ENCODE data around the gene MALSU1. TPM values are rescaled to one million over a fixed set of nuclear protein-coding genes. Genes with fewer than 3 reads are reported as not detected.
"Not testable (repeated sequence)": the region's sequence is repeated elsewhere in the genome, so short reads cannot be mapped to it uniquely, and the experiment has no call there.

The MALSU1 gene
- polyA plus RNA-seq, 3 donors, result 24.9 to 60.6 (median 38.1) TPM

- WGBS, 3 donors, result 91 to 98% (median 95%) methylated on average over 4 of the region's 4 CpGs
- no peak overlapping the region for H3K27ac ChIP-seq (ENCODE audit: low read depth, low read length)
Observed at GRCh38 chr7:23283086-23283485, 16.1 kb upstream of the MALSU1 start.

GRCh38 chr7:23284871-23285270 is 14.3 kb upstream of the MALSU1 start:
- no peak overlapping the region for H3K27ac ChIP-seq (ENCODE audit: low read depth, low read length)
- WGBS, 3 donors, result 92 to 94% (median 93%) methylated on average over 2 of the region's 2 CpGs

GRCh38 chr7:23285657-23286646 is 13.2 kb upstream of the MALSU1 start:
- H3K27ac ChIP-seq (ENCODE audit: low read depth, low read length), result no peak overlapping the region
- WGBS, 3 donors, result 78 to 87% (median 82%) methylated on average over 17 to 18 of the region's 18 CpGs

GRCh38 chr7:23287612-23288011 is 11.5 kb upstream of the MALSU1 start:
- 60 to 92% (median 74%) methylated on average over 5 of the region's 5 CpGs for WGBS, 3 donors
- no peak overlapping the region for H3K27ac ChIP-seq (ENCODE audit: low read depth, low read length)

- no peak overlapping the region for H3K27ac ChIP-seq (ENCODE audit: low read depth, low read length)
- 91 to 97% (median 96%) methylated on average over 9 of the region's 9 CpGs for WGBS, 3 donors
Observed at GRCh38 chr7:23290993-23291392, 8.1 kb upstream of the MALSU1 start.

GRCh38 chr7:23291957-23292560 is 7.1 kb upstream of the MALSU1 start:
- no peak overlapping the region for H3K27ac ChIP-seq (ENCODE audit: low read depth, low read length)
- WGBS, 3 donors, result 66 to 74% (median 73%) methylated on average over 3 of the region's 3 CpGs

- 57 to 96% (median 95%) methylated on average over 4 of the region's 4 CpGs for WGBS, 3 donors
Observed at GRCh38 chr7:23292623-23293022, 6.5 kb upstream of the MALSU1 start.

GRCh38 chr7:23293500-23294073 is 5.6 kb upstream of the MALSU1 start:
- 90 to 94% (median 90%) methylated on average over 12 of the region's 12 CpGs for WGBS, 3 donors
- H3K27ac ChIP-seq (ENCODE audit: low read depth, low read length), result no peak overlapping the region

More at GRCh38 chr7:23292623-23293022, 6.5 kb upstream of the MALSU1 start:
- H3K27ac ChIP-seq (ENCODE audit: low read depth, low read length), result no peak overlapping the region

- 71 to 83% (median 78%) methylated on average over 6 of the region's 6 CpGs for WGBS, 3 donors
- H3K27ac ChIP-seq (ENCODE audit: low read depth, low read length), result no peak overlapping the region
Observed at GRCh38 chr7:23294549-23295400, 4.4 kb upstream of the MALSU1 start.

- H3K27ac ChIP-seq (ENCODE audit: low read depth, low read length), result no peak overlapping the region
Observed at GRCh38 chr7:23295401-23295697, 3.8 kb upstream of the MALSU1 start.

- 69 to 71% (median 70%) methylated on average over 11 of the region's 11 CpGs for WGBS, 3 donors
- H3K27ac ChIP-seq (ENCODE audit: low read depth, low read length), result no peak overlapping the region
Observed at GRCh38 chr7:23298141-23298881, 828 bp upstream of the MALSU1 start.

- H3K27ac ChIP-seq (ENCODE audit: low read depth, low read length), result no peak overlapping the region
- WGBS, 3 donors, result 9 to 13% (median 10%) methylated on average over 12 of the region's 12 CpGs
Observed at GRCh38 chr7:23299770-23300300, 696 bp downstream of the MALSU1 start.

GRCh38 chr7:23306936-23307521 is 7.9 kb downstream of the MALSU1 start:
- H3K27ac ChIP-seq (ENCODE audit: low read depth, low read length), result no peak overlapping the region

GRCh38 chr7:23308754-23309153 is 9.6 kb downstream of the MALSU1 start:
- H3K27ac ChIP-seq (ENCODE audit: low read depth, low read length), result no peak overlapping the region
- 80 to 87% (median 84%) methylated on average over 6 of the region's 6 CpGs for WGBS, 3 donors

More at GRCh38 chr7:23306936-23307521, 7.9 kb downstream of the MALSU1 start:
- 93 to 95% (median 95%) methylated on average over 2 of the region's 2 CpGs for WGBS, 3 donors

GRCh38 chr7:23312141-23312540 is 13.0 kb downstream of the MALSU1 start:
- H3K27ac ChIP-seq (ENCODE audit: low read depth, low read length), result not testable (repeated sequence)
- WGBS, 3 donors, result 54 to 89% (median 60%) methylated on average over 2 of the region's 2 CpGs

- 81 to 85% (median 81%) methylated on average over 7 of the region's 7 CpGs for WGBS, 3 donors
- H3K27ac ChIP-seq (ENCODE audit: low read depth, low read length), result no peak overlapping the region
Observed at GRCh38 chr7:23315366-23315765, 16.2 kb downstream of the MALSU1 start.

- 74 to 89% (median 81%) methylated on average over 1 of the region's 1 CpG for WGBS, 3 donors
- H3K27ac ChIP-seq (ENCODE audit: low read depth, low read length), result no peak overlapping the region
Observed at GRCh38 chr7:23331132-23331531, 32.0 kb downstream of the MALSU1 start.

Data from adipose tissue (tissue), 3 donors.